ENCODE results near the gene MIA2. TPM values are rescaled to one million over a fixed set of nuclear protein-coding genes. Genes with fewer than 3 reads are reported as not detected.

Gene MIA2
- total RNA-seq, 1 experiment from 2014 or later, result 11.8 TPM

DNA sequence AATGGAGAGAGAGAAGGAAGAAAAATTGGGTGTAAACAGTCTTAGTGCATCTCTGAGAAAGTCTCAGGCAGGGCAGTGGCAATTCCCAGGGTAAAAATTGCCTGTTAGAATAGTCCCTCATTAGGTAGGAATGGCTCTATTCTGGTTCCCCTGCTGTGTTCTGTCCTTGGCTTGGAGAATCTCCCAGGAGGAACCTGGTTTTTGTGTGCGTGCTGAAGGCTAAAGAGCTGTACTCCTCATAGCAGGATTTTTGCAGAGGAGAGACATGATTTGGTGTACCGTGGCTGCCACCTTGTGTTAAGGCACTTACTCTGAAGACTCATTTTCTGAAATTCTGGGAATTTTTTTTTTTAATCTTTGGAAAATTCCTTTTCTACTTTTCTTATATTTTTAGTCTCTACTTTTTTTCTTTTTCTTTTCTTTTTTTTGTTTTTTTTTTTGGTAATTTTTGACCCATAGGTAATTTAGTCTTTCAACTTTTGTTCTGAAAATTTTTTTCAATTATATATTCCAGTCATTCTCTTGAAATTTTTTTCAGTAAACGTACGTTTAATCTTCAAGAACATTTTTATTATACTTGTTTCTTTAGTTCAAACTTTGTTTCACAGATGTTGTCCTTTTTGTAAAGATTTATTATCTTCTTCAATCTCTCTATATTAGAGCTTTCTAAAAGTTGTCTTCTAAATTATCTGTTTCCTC lies 134.7 kb downstream of the MIA2 start:
- peak; percentile 78 for DNase-seq
- Histone ChIP-seq H3K27me3 (ENCODE audit: low read length) (no peaks in the 10 kb centered on the region), H3K4me1 (ENCODE audit: insufficient read depth, low read length) (no peaks in the 10 kb centered on the region), H4K20me1 (ENCODE audit: low read length) (no peaks in the 10 kb centered on the region), H3F3A (ENCODE audit: low read length, unreplicated experiment) (no peaks in the 10 kb centered on the region), H2AFZ (ENCODE audit: low read length) (no peak overlapping the region), H3K9me3 (ENCODE audit: low read length) (no peaks in the 10 kb centered on the region), H3K27ac (ENCODE audit: low read length) (no peak overlapping the region), H3K9ac (ENCODE audit: low read length) (no peak overlapping the region), H3K4me3 (ENCODE audit: low read length) (no peak overlapping the region), H3K36me3 (ENCODE audit: low read depth, low read length) (peaks cover 6% of the 10 kb centered on the region; the same call in 1 of the 2 replicates), H3K9me2 (replicated peaks; ENCODE audit: low read length) (no peaks in the 10 kb centered on the region), H3K79me2 (ENCODE audit: low read length) (no peaks in the 10 kb centered on the region), H3K4me2 (ENCODE audit: low read length) (no peak overlapping the region)
- peak; percentile 76 for ATAC-seq
- TF ChIP-seq, protein P1, sequence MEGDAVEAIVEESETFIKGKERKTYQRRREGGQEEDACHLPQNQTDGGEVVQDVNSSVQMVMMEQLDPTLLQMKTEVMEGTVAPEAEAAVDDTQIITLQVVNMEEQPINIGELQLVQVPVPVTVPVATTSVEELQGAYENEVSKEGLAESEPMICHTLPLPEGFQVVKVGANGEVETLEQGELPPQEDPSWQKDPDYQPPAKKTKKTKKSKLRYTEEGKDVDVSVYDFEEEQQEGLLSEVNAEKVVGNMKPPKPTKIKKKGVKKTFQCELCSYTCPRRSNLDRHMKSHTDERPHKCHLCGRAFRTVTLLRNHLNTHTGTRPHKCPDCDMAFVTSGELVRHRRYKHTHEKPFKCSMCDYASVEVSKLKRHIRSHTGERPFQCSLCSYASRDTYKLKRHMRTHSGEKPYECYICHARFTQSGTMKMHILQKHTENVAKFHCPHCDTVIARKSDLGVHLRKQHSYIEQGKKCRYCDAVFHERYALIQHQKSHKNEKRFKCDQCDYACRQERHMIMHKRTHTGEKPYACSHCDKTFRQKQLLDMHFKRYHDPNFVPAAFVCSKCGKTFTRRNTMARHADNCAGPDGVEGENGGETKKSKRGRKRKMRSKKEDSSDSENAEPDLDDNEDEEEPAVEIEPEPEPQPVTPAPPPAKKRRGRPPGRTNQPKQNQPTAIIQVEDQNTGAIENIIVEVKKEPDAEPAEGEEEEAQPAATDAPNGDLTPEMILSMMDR (conservative IDR thresholded peaks at IDR 0.05; ENCODE audit: low read depth, low read length), result peak; percentile 81
- TF ChIP-seq EZH2 (IDR thresholded peaks at IDR 0.05; ENCODE audit: low read length, unreplicated experiment), result no peak
- intact Hi-C loops (cut with micrococcal nuclease), result loop anchor here (1.0 kb wide), 3 partner anchors 58 to 261 kb away; no protein-coding TSS in a partner anchor
- POLR2A ChIA-PET (ENCODE audit: unreplicated experiment), result no interaction called here
- BruUV-seq (replicated peaks), result no TSS peak
- CTCF ChIA-PET, result interaction anchor here (0.7 kb wide), 1 partner anchor 137 kb away, joined by 7 read pairs; no protein-coding TSS in a partner anchor

DNA sequence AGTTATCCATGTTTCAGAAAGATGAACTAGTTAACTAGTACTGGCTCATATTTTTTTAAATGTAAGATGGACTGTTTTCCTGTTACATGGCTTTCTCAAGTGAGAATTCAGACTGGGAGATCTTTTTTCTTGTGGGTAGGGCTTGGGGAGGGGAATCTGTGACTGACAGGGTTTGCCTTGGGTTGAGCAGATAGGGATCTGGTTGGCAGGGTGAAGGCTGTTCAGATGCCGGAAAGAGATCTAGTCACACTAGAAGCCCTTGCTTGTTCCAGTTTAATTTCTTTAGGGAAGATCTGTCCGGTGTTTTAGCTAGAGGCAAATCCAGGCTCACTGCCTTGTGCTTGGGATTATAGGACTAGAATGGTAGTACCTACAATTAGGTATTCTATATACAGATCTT lies 135.3 kb downstream of the MIA2 start:
- Histone ChIP-seq H3K9me3 (ENCODE audit: low read length) (no peaks in the 10 kb centered on the region), H3K79me2 (ENCODE audit: low read length) (no peaks in the 10 kb centered on the region), H4K20me1 (ENCODE audit: low read length) (no peaks in the 10 kb centered on the region), H3K36me3 (ENCODE audit: low read depth, low read length) (peaks cover 6% of the 10 kb centered on the region; the same call in 1 of the 2 replicates), H3K4me3 (ENCODE audit: low read length) (no peak overlapping the region), H3K9ac (ENCODE audit: low read length) (no peak overlapping the region), H2AFZ (ENCODE audit: low read length) (no peak overlapping the region), H3K27me3 (ENCODE audit: low read length) (no peaks in the 10 kb centered on the region), H3K4me2 (ENCODE audit: low read length) (no peak overlapping the region), H3K4me1 (ENCODE audit: insufficient read depth, low read length) (no peaks in the 10 kb centered on the region), H3F3A (ENCODE audit: low read length, unreplicated experiment) (no peaks in the 10 kb centered on the region), H3K9me2 (replicated peaks; ENCODE audit: low read length) (no peaks in the 10 kb centered on the region), H3K27ac (ENCODE audit: low read length) (no peak overlapping the region)
- ATAC-seq (no peak), DNase-seq (no peak)
- CTCF ChIA-PET, result no interaction called here
- no peak for TF ChIP-seq EZH2phosphoT487 (IDR thresholded peaks at IDR 0.05; ENCODE audit: borderline replicate concordance, low read length)
- TF ChIP-seq EZH2 (IDR thresholded peaks at IDR 0.05; ENCODE audit: low read length, unreplicated experiment), result no peak
- TF ChIP-seq, protein P1 (conservative IDR thresholded peaks at IDR 0.05; ENCODE audit: low read depth, low read length), result no peak
- intact Hi-C loops (cut with micrococcal nuclease), result no loop called here
- POLR2A ChIA-PET (ENCODE audit: unreplicated experiment), result no interaction called here
- BruUV-seq (replicated peaks), result no TSS peak

DNA sequence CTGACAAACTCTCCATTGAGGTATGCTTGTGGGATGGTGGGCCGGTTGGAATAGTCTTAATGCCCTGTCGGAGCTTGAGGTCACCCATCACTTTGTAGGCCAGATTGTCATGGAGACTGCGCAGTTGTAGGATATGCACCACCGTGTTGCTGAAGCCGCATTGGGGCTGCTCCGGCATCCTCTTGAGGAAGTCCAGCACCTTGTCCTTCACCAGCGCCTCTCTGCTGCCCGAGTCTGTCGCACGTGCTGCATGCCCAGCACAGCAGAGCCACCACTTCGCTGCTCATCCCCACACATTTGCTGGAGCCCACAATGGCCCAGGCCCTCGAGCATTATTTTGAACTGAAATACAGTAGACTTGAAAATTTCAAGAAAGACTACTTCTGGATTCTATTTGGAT lies 136.7 kb downstream of the MIA2 start:
- POLR2A ChIA-PET (ENCODE audit: unreplicated experiment), result no interaction called here
- Histone ChIP-seq H3K4me1 (ENCODE audit: insufficient read depth, low read length) (peaks cover 6% of the 10 kb centered on the region; the same call in 1 of the 2 replicates), H3K27ac (ENCODE audit: low read length) (no peak overlapping the region), H3K4me3 (ENCODE audit: low read length) (no peak overlapping the region), H2AFZ (ENCODE audit: low read length) (no peak overlapping the region), H3K9me3 (ENCODE audit: low read length) (no peaks in the 10 kb centered on the region), H3K9ac (ENCODE audit: low read length) (no peak overlapping the region), H3F3A (ENCODE audit: low read length, unreplicated experiment) (no peaks in the 10 kb centered on the region), H3K79me2 (ENCODE audit: low read length) (no peaks in the 10 kb centered on the region), H3K4me2 (ENCODE audit: low read length) (no peak overlapping the region), H3K9me2 (replicated peaks; ENCODE audit: low read length) (no peaks in the 10 kb centered on the region), H3K27me3 (ENCODE audit: low read length) (no peaks in the 10 kb centered on the region), H4K20me1 (ENCODE audit: low read length) (no peaks in the 10 kb centered on the region), H3K36me3 (ENCODE audit: low read depth, low read length) (no peaks in the 10 kb centered on the region)
- ATAC-seq, result no peak
- BruUV-seq (replicated peaks), result no TSS peak
- TF ChIP-seq, protein P1 (conservative IDR thresholded peaks at IDR 0.05; ENCODE audit: low read depth, low read length), result no peak
- no peak for TF ChIP-seq EZH2phosphoT487 (IDR thresholded peaks at IDR 0.05; ENCODE audit: borderline replicate concordance, low read length)
- TF ChIP-seq EZH2 (IDR thresholded peaks at IDR 0.05; ENCODE audit: low read length, unreplicated experiment), result no peak
- intact Hi-C loops (cut with micrococcal nuclease), result no loop called here
- CTCF ChIA-PET, result no interaction called here
- DNase-seq, result no peak

Measured in PC-3 (cell line).